Rectal smooth muscle tissue (tissue), 1 donor: ENCODE data around the gene RBKS.

Experiments used
- H3K27ac ChIP-seq: one replicate; pipeline ENCODE4 v1.7.0; 2013; ENCODE audit warnings: low read depth, low read length, inconsistent platforms
- H3K27me3 ChIP-seq: one replicate; pipeline ENCODE4 v1.7.0; 2013; ENCODE audit warnings: low read length; ENCODE audit not compliant: control insufficient read depth, insufficient read depth
- H3K36me3 ChIP-seq: one replicate; pipeline ENCODE4 v1.7.0; 2013; ENCODE audit warnings: low read length; ENCODE audit not compliant: control insufficient read depth, insufficient read depth
- H3K4me1 ChIP-seq: one replicate; pipeline ENCODE4 v1.7.0; 2013; ENCODE audit warnings: low read length; ENCODE audit not compliant: control insufficient read depth, insufficient read depth
- H3K4me3 ChIP-seq: one replicate; pipeline ENCODE4 v1.7.0; 2013; ENCODE audit warnings: low read length
- H3K9ac ChIP-seq: one replicate; pipeline ENCODE4 v1.7.0; 2013; ENCODE audit warnings: low read length

The RBKS gene

DNA sequence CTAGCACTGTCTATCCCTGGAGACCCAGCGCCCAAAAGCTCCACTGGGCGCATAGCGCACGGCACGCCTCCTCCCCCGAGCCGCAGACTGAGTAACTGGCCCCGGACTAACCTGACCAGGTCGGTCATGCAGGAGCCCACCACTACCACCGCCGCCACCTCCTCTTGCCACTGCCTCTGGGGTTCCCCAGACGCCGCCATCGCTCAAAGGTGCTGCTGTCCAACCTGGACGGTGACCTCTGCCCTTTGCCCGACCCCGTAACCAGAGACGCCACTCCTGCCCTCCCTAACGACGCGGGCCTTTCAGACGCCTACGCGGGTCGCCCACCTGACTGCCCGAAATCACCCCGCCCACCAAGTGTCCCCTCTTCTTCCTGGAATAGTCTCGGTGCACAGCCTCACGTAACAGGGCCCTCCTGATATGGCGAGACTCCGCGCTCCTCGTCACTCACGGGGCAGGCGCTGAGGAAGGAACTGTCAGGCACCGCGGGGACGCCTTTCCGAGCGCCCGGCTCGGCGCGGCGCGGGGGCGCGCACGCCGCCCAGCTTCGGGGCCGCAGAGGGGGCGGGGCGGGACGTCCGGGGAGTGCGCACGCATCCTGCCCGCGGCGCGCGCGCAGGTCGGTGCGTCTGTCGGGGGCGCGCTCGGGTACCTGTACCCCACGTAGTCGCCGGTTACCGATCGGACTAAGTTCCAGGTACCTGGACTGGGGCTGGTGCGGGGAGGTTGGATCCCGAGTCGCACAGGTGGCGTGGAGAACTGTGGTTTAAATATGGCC, at the start of gene RBKS, which contains the start of gene BABAM2:
RBKS (minus strand) TSS at position 242 of the 778 bp plus-strand sequence; CDS start at position 200, 42 bp downstream.
BABAM2 (plus strand) TSS at position 584 of the 778 bp plus-strand sequence. CDS start 3,828 bp downstream, outside the sequence.
- Histone ChIP-seq H3K36me3 (no peaks in the 10 kb centered on the region), H3K27me3 (no peaks in the 10 kb centered on the region), H3K27ac (peak within 1 kb of the TSS; percentile 94), H3K4me3 (peak within 1 kb of the TSS; percentile 100), H3K4me1 (peaks cover 4% of the 10 kb centered on the region), H3K9ac (peak within 1 kb of the TSS; percentile 94)

DNA sequence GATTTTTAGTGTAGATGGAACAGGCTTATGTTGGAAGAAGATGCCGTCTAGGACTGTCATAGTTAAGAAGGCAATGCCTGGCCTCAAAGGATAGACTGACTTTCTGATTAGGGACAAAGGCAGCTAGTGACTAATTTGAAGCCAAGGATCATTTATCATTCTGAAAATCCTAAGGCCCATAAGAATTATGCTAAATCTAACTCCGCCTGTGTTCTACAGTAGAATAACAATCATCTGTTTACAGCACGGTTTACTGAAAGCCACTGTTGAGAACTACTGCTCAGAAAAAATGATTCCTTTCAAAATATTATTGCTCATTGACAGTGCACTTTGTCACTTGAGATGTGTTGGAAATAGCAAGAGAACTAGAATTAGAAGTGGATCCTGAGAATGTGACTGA, 44.8 kb upstream of the RBKS start:
- Histone ChIP-seq H3K36me3 (no peaks in the 10 kb centered on the region), H3K9ac (no peak overlapping the region), H3K4me1 (no peaks in the 10 kb centered on the region), H3K27ac (no peak overlapping the region), H3K27me3 (no peaks in the 10 kb centered on the region), H3K4me3 (no peak overlapping the region)

DNA sequence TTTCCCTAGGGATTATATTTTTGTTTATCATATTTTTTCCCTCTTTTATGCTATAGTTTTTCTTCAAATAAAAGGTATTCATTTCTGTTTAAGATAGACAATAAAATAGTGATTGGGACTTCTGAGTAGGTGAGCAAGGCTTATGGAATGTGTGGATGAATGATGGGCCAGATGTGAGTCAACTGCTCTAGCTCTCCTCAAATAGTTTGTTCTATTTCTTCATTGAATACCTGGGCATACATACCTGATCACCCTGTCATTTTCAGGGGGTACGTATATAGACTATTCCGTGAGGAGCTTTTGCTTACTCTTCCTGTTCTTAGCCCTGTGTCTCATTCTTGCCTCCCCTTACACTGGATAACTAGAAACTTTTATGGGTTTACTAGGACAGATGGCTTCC, 42.2 kb upstream of the RBKS start:
- Histone ChIP-seq H3K27ac (no peak overlapping the region), H3K36me3 (no peaks in the 10 kb centered on the region), H3K27me3 (no peaks in the 10 kb centered on the region), H3K4me1 (no peaks in the 10 kb centered on the region), H3K4me3 (no peak overlapping the region), H3K9ac (no peak overlapping the region)

DNA sequence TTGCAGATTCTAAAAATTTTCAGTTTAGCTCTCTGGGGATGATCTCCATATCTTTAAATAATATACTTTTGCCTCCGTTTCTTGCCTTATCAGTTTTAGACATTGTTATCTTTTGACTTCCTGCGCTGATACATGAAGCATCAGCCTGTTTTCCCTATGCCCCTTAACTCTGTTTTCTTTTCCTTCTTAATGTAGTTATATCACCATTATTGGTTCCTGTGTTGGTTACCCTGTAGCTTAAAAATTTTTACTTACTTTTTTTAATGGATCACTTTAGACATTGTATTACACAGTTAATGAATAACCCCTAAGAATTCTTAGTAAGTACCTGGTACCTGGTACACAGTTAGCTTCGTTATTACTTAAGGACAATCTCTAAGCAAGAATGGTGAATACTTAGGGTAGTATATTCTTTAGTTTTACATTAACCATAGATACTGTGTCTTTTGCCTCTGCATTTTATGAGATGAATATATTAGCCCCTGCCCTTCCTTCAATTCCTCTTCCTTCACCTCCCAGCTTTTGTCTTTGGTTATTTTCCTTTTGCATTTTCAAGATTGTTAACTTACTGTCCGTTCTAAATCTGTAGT, 41.3 kb upstream of the RBKS start:
- no peaks in the 10 kb centered on the region for H3K4me1 ChIP-seq
- no peaks in the 10 kb centered on the region for H3K27me3 ChIP-seq
- no peak overlapping the region for H3K9ac ChIP-seq
- no peak overlapping the region for H3K27ac ChIP-seq
- no peak overlapping the region for H3K4me3 ChIP-seq
- no peaks in the 10 kb centered on the region for H3K36me3 ChIP-seq

DNA sequence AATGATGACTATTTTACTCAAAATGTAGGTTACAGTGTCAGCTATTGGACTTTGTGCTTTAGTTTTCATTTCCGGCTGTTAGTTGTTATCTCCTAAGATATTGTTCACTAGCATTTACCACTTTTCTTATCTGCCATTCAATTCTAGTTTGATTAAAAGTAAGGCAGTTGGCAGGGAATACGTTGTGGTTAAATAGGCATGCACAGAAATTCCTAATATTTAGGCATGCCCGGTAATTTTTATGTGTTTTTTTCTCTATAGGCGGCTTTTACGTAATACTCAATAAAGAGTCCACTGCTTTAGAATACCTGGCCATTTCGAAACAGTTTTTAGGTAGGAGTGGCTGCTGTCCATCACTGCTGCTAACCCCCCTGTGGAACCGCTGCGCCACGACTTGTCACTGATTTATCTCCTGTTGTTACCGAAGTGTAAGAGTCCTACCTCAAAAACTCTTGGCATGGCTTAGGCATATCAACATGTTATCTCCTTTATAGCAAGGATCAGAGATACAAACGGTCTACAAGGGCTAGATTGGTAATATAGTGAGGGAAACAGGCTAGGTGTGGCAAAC, 39.8 kb upstream of the RBKS start:
- no peaks in the 10 kb centered on the region for H3K4me1 ChIP-seq
- no peak overlapping the region for H3K27ac ChIP-seq

DNA sequence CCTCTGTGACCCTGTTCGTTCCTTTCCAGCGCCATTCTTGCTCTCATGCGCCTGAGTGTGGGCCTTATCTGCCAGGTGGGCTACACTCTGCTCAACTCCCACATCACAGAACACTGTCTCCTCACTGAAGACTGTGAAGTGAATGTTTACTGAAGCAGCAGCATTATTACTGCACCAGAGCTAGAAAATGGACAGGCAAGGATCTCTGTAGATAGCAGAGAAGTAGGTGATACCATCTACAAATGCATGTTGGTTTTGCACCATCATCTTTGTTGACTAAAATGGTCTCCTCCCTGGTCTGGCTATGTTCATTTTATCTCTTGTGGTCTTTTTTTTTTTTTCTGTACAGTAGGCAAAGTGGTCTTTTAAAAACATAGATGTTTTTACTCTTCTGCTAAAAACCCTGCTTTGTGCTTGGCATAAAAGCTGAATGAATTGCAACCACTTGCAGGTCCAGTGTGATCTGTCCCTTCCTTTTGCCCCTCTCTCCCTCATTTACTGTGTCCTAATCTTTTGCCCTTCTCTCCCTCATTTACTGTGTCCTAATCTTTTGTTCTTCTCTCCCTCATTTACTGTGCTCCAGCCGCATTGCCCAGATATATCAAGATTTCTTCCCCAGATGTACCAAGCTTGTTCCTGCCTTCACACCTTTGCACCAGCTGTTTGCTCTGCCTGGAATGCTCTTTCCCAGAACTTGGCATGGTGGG, 35.7 kb upstream of the RBKS start:
- Histone ChIP-seq H3K4me1 (no peaks in the 10 kb centered on the region), H3K27ac (no peak overlapping the region), H3K36me3 (peaks cover 4% of the 10 kb centered on the region), H3K4me3 (no peak overlapping the region), H3K27me3 (no peaks in the 10 kb centered on the region), H3K9ac (no peak overlapping the region)

More for the DNA sequence above, 39.8 kb upstream of the RBKS start:
- Histone ChIP-seq H3K36me3 (peaks cover 4% of the 10 kb centered on the region), H3K4me3 (no peak overlapping the region), H3K27me3 (no peaks in the 10 kb centered on the region), H3K9ac (no peak overlapping the region)

DNA sequence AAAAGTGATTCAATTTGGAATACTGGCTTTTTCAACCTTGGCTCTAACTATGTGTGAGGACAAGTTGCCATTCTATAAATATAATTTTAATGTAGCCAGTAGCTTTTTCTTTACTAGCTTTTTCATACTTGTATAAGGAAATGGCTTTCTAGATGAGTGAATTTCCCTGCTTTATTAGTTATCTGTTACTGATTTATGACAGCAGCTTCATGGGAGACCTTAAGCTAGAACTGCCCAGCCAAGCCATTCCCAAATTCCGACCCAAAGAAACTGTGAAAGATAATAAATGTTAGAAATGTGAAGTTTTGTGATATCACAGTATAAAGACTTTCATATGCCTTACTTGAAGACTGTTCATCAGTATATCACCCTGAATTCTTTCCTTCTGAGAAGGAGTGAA, 32.7 kb upstream of the RBKS start:
- no peaks in the 10 kb centered on the region for H3K27me3 ChIP-seq
- no peak overlapping the region for H3K27ac ChIP-seq
- H3K4me3 ChIP-seq, result no peak overlapping the region
- H3K4me1 ChIP-seq, result no peaks in the 10 kb centered on the region
- no peak overlapping the region for H3K9ac ChIP-seq
- H3K36me3 ChIP-seq, result peaks cover 4% of the 10 kb centered on the region

DNA sequence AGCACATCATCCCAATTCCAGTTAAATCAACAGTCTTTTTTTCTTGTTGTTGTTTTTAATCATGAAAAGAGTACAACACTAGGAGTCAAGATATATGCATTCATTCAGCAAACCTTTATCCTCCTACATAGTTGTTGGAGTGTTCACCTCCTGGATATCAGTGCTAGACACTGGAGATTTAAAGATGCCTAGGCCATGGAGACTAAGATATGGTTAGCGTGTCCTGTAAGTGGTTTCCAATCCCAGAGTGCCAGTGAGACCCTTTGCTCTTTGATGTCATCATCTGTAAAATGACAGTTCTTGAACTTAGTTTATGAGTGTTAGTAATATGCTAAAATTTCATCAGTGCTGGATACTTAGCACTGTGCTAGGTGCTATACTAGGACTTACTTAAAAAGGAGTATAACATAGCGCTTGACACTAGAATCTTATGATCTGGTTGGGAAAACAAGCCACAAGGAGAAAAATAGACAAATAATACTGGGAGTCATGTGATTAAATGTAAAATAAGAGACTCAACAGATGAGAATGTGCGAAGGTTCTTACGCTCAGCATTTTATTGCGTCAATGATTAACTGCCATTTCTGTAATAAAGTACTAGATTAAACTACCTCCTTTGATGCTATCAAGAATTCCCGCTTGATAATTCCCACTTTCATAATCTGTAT, 31.8 kb upstream of the RBKS start:
- Histone ChIP-seq H3K27me3 (no peaks in the 10 kb centered on the region), H3K4me1 (no peaks in the 10 kb centered on the region), H3K36me3 (peaks cover 4% of the 10 kb centered on the region), H3K27ac (no peak overlapping the region), H3K4me3 (no peak overlapping the region), H3K9ac (no peak overlapping the region)

DNA sequence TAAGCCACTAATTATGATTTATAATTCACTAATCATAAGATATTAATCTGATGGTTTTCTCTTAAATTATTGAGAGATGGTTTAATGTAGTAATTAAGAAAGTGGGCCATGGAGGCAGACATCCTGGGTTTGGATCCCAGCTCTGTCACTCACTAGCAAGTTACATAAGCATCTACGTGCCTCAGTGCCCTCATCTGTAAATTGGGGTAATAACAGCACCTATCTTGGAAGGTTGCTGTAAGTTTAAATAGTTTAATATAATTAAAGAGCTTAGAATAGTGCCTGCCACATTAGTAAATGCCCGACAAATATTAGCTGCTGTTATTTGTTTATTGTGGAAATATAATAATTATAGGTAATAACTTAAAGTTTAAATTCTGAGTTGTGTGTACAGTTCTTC, 31.2 kb upstream of the RBKS start:
- no peaks in the 10 kb centered on the region for H3K27me3 ChIP-seq
- no peak overlapping the region for H3K4me3 ChIP-seq
- H3K4me1 ChIP-seq, result peaks cover 3% of the 10 kb centered on the region
- H3K27ac ChIP-seq, result no peak overlapping the region
- peaks cover 4% of the 10 kb centered on the region for H3K36me3 ChIP-seq
- no peak overlapping the region for H3K9ac ChIP-seq

DNA sequence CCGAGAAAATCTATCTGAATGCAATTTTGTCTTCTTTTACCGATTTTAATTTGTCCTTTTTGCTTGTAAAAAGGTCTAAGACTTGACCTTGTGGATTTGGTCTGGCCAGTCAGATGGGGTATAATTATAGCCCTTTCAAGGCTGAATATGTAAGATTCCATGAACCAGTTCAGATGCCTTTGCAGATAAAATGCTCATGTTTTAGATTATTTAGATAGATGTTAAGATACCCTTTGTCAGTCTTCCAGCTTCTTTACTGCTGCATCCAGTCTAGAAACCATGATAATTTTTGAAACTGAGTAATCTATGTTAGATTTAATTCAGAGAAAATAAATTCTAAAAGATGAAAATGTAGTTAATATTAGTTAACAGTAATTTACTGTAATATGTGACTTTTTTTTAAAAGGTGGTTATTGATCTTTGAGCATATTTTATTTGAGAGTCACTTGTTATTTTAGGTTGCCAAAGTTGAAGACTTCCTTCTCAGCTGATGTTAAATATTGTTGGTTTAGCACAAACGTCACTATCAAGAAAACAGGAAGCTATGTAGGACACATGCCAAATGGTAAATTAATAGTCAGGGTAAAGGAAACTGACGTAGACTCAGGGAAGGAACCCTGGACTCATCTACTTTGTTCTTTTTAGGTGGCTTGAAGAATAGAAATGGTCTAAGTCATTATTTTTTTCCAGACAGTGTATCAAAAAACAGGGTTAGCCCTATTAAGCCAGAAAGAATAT, 30.1 kb upstream of the RBKS start:
- Histone ChIP-seq H3K36me3 (no peaks in the 10 kb centered on the region), H3K4me3 (no peak overlapping the region), H3K27ac (no peak overlapping the region), H3K4me1 (peaks cover 14% of the 10 kb centered on the region), H3K27me3 (no peaks in the 10 kb centered on the region), H3K9ac (no peak overlapping the region)

DNA sequence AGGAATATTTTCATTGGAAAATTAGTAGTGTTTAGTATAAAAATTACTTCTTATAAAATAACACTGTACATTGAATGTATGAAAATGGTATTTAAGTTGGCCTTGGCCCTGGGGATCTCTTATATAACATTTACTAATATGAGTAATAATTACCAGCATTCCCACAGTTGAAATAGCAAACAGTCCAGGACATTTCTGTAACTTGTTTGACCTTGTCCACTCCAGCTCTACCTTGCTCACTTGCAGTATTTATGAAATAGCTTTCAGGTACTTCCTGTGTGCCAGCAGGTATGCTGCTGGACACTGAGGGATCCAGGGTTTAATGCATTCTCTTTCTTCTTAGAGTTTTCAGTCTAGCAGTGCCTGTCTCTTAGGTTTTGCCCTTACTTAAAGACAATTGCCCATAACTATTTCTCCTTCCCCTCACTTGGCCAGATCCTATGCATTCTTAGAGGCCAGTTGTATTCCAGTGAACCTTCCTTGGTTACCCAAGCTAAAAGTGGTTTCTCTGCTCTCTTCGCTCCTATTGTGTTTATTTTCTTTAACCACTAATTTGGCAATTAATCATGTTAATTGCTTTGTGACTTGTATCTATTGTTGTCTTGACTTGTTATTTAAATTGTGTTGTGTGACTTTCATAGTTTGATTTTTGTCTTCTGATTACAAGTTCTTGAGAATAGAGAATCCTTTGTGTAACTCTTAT, 26.3 kb upstream of the RBKS start:
- no peaks in the 10 kb centered on the region for H3K27me3 ChIP-seq
- H3K27ac ChIP-seq, result peak overlapping the region; percentile 21
- H3K4me1 ChIP-seq, result peaks cover 20% of the 10 kb centered on the region
- H3K36me3 ChIP-seq, result no peaks in the 10 kb centered on the region
- H3K4me3 ChIP-seq, result no peak overlapping the region
- no peak overlapping the region for H3K9ac ChIP-seq
